GM12891 (cell line): ENCODE measurements around the gene DLGAP1.

Experiments
- POLR2A ChIP-seq: IDR thresholded peaks from 2 replicates; pipeline ENCODE4 v1.6.1; 2011; ENCODE audit warnings: low read depth, low read length, control low read depth
- POLR2AphosphoS5 ChIP-seq: IDR thresholded peaks from 2 replicates; pipeline ENCODE4 v1.6.1; 2011; ENCODE audit warnings: low read depth, low read length, control low read depth
- SPI1 ChIP-seq: IDR thresholded peaks from 2 replicates; pipeline ENCODE4 v1.6.1; 2011; ENCODE audit warnings: low read depth, low read length, control low read depth

GRCh38 chr18:3546106-3546505 lies 909.0 kb downstream of the DLGAP1 start:
- TF ChIP-seq POLR2AphosphoS5 (no peak), POLR2A (no peak), SPI1 (no peak)
